DND-41 (cell line): ENCODE data around the gene PSMC2.

Experiments
- CTCF ChIP-seq: IDR thresholded peaks from 2 replicates; pipeline ENCODE4 v1.5.1; 2012; ENCODE audit warnings: borderline replicate concordance, low read length, moderate library complexity, mild to moderate bottlenecking; ENCODE audit not compliant: poor library complexity, severe bottlenecking; ENCODE audit errors: extremely low read depth
- EZH2 ChIP-seq: IDR thresholded peaks from 3 replicates; pipeline ENCODE4 v1.6.1; 2012; ENCODE audit warnings: borderline replicate concordance, low read depth, mild to moderate bottlenecking, moderate library complexity, low read length, inconsistent platforms; ENCODE audit not compliant: severe bottlenecking

- TF ChIP-seq EZH2 (no peak), CTCF (no peak)
Observed at GRCh38 chr7:103369432-103369831, 22.0 kb downstream of the PSMC2 start.
